ENCODE data around the gene NOXO1.
A peak's percentile ranks its signal among the peaks of the same experiment; 100 is the strongest.
"Not testable (repeated sequence)": the region's sequence is repeated elsewhere in the genome, so short reads cannot be mapped to it uniquely, and the experiment has no call there.

The NOXO1 gene

GRCh38 chr16:1962161-1963153 is 18.8 kb downstream of the NOXO1 start:
- DNase-seq (ENCODE audit: low read depth) = not testable (repeated sequence)

DNA sequence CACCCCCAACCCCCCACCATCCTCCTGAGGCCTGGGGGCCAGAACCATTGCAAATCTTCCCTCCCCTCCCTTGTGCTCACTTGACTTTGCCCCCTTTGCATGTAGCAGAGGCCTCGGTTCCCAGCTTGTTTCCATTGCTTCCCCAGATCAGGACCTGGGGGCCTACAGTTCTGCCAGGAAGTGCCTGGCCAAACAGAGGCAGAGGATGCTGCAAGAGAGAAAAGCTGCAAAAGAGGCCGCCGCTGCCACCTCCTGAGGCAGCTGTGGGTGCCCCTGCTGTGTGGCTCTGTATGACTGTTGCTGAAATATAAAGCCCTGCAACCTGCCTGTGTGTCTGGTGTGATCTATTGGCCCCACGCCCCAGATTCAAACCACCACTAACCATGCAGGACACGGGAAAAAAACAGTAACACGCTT is 19.6 kb downstream of the NOXO1 start:
- no peak for DNase-seq (ENCODE audit: low read depth)

- peak; percentile 38 for DNase-seq (ENCODE audit: low read depth)
These were observed 20.3 kb downstream of the NOXO1 start for GRCh38 chr16:1960665-1961630.

- DNase-seq (ENCODE audit: low read depth) = peak; percentile 89
These were observed 21.8 kb downstream of the NOXO1 start, which contains the start of gene NDUFB10 for GRCh38 chr16:1959269-1960039. NDUFB10 (plus strand) TSS chr16:1959538; CDS start chr16:1959625, 87 bp downstream.

DNA sequence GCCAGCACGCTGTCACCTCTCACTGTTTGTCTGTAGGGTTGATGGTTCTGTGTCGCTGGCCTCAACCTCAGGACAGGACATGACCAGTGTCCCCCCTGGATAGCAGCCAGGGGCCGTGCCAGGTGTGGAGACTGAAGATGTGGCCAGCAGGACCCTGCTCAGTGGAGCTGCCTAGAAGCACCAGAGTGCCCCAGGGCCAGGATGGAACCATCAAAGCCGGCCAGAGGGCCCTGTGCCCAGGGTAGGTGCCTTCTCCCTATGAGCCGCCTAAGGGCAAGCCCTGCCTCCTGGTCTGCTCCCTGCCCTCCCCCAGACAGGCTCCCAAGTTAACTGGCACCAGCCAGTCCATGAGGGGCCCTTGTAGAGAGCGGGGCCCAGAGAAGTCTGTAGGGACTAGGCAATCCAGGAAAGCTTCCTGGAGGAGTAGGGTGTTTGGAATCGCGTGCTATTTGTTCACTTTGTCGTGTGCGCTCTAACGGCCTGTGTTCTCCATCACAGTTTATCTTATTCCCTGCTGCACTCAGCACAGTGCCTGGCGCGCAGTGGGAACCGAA is 22.5 kb downstream of the NOXO1 start:
- DNase-seq (ENCODE audit: low read depth) = no peak

GRCh38 chr16:1958143-1958491 is 23.2 kb downstream of the NOXO1 start:
- not testable (repeated sequence) for DNase-seq (ENCODE audit: low read depth)

- DNase-seq (ENCODE audit: low read depth) = not testable (repeated sequence)
These were observed 23.7 kb downstream of the NOXO1 start for GRCh38 chr16:1957434-1958142.

DNA sequence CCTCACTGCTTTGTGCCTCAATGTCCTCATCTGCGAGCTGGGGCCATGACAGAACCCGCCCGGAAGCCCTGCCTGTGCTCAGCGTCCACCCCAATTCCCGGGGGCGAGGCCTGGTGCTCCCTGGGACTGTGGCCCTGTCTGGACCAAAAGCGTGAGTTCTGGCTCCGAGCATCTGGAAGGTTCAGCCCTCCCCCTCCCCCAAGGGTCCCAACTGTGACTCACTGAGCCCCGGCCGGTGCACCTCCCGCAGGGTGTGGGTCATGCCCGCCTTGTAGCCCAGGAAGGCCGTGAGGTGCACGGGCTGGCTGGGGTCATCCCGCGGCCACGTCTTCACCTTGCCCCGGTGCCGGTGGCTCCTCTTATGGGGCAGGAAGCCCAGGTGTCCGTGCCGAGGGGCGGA is 27.5 kb downstream of the NOXO1 start:
- DNase-seq (ENCODE audit: low read depth) = no peak

- DNase-seq (ENCODE audit: low read depth) = no peak
These were observed 30.7 kb downstream of the NOXO1 start for GRCh38 chr16:1950559-1950958.

DNA sequence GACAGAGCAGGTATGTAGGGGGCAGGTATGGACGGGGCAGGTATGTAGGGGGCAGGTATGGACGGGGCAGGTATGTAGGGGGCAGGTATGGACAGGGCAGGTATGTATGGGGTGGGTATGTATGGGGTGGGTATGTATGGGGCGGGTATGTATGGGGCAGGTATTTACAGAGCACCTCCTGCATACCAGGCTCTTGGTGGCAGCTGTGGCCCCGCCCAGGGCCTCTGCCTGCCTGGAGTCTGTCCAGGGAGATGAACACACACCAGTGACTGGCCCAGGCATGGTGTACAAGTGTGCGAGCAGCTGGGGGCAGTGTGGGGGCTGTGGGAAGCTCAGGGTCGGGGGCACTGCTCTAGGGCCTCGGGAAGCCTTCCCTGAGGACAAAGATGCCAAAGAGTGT is 31.2 kb downstream of the NOXO1 start:
- no peak for DNase-seq (ENCODE audit: low read depth)

DNA sequence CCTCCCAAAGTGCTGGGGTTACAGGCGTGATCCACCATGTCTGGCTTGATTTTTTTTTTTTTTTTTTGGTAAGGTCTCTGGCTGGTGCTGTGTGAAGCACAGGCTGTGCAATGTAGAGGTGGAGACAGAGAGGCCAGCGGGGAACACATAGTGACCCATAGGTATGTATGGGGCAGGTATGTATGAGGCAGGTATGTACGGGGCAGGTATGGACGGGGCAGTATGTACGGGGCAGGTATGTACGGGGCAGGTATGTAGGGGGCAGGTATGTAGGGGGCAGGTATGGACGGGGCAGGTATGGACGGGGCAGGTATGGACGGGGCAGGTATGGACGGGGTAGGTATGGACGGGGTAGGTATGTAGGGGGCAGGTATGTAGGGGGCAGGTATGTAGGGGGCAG is 31.8 kb downstream of the NOXO1 start:
- DNase-seq (ENCODE audit: low read depth) = no peak

DNA sequence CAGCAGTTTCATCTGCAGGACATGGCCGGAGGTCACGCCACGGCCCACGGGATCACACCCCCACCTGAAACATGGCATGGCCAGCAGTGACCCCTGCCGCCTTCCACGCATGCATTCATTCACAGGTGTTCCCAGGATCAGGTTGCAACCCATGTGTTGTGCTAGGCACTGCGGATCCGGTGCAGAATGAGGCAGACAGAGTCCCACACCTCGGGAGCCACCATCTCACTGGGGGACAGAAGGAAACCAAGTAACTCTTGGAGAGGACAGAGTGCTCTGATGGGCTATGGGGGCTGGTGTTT is 33.9 kb downstream of the NOXO1 start:
- DNase-seq (ENCODE audit: low read depth) = no peak

GRCh38 chr16:1946495-1947368 is 34.5 kb downstream of the NOXO1 start:
- no peak for DNase-seq (ENCODE audit: low read depth)

DNA sequence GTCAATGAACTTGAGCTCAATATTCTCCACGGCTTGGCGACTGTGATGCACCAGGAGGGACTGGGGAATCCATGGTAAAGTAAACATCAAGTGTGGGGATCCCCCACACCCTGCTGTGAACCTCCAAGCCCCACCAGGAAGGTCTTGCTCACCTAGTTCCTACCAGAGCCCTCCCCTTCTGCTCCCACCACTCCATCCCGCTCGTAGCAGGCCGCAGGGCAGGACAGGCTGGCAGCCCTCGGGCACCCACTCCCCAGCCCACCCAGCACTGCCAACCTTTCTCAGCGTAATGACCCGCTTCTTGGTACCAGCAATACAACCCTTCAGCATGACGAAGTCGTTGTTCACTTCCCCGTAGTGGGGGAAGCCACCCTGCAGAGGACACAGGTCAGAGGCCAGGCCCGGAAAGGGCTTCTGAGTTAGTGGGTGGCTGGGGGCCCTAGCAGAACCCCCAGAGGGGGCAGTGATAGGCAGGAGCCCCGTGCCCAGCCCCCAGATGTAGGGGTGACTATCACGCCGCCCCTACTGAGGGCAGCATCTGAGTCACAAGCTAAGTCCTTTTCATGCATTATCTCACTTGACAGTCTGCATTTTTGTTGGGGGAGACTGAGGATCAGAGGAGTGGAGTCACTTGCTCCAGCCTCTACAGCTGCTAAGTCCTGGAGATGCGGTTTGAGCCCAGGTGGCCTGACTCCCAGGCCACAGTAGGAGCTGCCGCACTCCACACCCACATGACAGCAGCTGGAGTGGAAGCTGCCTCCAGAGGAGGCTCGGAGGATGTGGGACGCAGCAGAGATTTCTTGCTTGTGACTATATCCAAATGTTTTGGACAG is 35.5 kb downstream of the NOXO1 start:
- DNase-seq (ENCODE audit: low read depth) = no peak

GRCh38 chr16:1944612-1945199 is 36.6 kb downstream of the NOXO1 start:
- DNase-seq (ENCODE audit: low read depth) = no peak

- peak; percentile 95 for DNase-seq (ENCODE audit: low read depth)
These were observed 38.2 kb downstream of the NOXO1 start, which contains the start of gene MSRB1 for GRCh38 chr16:1942810-1943726. MSRB1 (minus strand) TSS chr16:1943199; CDS start chr16:1943156, 43 bp downstream.

DNA sequence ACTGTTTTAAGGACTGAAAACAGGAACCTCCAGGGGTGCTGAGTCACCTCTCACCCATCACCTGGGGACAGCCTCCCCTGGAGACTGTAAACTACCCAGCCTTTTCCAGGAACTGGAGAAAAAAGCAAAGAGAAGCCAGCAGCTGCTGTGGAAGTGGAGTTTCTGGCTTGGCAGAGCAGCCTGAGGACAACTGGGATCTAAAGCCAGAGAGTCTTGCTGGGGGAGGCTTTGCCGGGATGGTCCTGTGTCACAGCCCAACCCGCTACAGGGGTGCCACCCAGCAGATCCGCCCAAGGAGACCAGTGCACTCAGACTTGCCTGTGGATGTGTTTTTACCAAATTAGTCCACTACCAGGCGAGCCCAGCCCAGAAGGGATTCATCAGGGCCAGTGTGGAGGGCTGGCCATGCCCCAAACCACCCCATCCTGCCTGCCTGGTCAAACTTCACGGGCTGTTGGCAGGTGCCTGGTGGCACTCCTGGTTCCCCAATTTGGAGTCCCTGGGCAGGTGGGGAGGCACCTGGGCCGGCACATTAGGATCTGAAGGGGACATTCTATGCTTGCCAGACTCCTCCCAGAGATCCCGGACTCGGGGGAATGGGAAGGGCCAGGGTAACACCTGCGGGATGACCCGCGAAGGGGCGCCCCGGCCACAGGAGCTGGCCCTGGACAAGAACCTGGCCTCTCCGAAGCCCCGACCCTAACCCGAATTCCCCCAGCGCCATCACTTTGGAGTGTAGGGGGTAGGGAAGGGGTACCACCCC is 39.0 kb downstream of the NOXO1 start:
- DNase-seq (ENCODE audit: low read depth) = no peak

All from stimulated activated CD8-positive, alpha-beta memory T cell treated with anti-CD3 and anti-CD28 coated beads, Interleukin-15, amount 100 ng/mL, for 24 hours (primary cell).